ENCODE data around the gene DNAJC15. TPM values are rescaled to one million over a fixed set of nuclear protein-coding genes. Genes with fewer than 3 reads are reported as not detected.

DNAJC15 gene
- total RNA-seq, 2 experiments from 2014 or later, result 8.9 to 10.6 TPM

DNA sequence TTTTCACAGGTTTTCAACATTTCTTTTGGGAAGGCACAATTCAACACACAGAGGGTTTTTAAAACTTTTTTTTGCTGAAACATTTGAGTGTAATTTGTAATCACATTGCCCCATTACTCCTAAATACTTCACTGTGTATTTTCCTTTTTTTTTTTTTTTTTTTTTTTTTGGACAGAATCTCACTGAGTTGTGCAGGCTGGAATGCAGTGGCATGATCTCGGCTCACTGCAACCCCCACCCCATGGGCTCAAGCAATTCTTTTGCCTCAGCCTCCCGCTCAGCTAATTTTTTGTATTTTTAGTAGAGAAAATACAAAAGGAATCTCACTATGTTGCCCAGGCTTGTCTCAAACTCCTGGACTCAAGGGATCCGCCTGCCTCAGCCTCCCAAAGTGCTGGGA is 14.8 kb upstream of the DNAJC15 start:
- no peak overlapping the region for H3K4me3 Mint-ChIP-seq
- DNase-seq, result no peak
- no peak overlapping the region for H3K27ac Mint-ChIP-seq
- H3K36me3 Mint-ChIP-seq (ENCODE audit: low read depth), result no peaks in the 10 kb centered on the region
- no peak for ATAC-seq
- intact Hi-C loops (cut with micrococcal nuclease), result no loop called here
- TF ChIP-seq, protein P1, sequence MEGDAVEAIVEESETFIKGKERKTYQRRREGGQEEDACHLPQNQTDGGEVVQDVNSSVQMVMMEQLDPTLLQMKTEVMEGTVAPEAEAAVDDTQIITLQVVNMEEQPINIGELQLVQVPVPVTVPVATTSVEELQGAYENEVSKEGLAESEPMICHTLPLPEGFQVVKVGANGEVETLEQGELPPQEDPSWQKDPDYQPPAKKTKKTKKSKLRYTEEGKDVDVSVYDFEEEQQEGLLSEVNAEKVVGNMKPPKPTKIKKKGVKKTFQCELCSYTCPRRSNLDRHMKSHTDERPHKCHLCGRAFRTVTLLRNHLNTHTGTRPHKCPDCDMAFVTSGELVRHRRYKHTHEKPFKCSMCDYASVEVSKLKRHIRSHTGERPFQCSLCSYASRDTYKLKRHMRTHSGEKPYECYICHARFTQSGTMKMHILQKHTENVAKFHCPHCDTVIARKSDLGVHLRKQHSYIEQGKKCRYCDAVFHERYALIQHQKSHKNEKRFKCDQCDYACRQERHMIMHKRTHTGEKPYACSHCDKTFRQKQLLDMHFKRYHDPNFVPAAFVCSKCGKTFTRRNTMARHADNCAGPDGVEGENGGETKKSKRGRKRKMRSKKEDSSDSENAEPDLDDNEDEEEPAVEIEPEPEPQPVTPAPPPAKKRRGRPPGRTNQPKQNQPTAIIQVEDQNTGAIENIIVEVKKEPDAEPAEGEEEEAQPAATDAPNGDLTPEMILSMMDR (IDR thresholded peaks at IDR 0.05), result no peak
- CTCF ChIA-PET, result no interaction called here
- no peaks in the 10 kb centered on the region for H3K4me1 Mint-ChIP-seq (ENCODE audit: low read depth)
- POLR2A ChIA-PET, result no interaction called here
- no peaks in the 10 kb centered on the region for H3K9me3 Mint-ChIP-seq
- peaks cover 1% of the 10 kb centered on the region for H3K27me3 Mint-ChIP-seq

DNA sequence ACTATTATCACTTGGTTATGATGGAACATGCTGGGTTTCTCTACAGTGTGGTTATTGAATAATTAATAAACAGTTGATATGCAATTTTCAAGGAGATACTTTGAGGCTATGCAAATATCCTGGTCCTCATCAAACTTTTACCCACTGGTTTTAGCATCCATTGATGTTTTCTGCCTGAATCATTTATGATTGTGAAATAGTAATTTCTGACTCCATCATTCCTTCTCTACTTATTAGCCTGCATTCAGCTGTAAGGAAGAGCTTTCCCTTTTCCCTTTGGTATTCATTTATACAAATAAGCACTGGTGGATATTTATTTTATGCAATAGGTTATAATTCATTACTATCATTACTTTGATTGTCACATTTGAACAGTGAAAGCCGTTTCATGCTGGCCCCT is 13.9 kb upstream of the DNAJC15 start:
- no peaks in the 10 kb centered on the region for H3K4me1 Mint-ChIP-seq (ENCODE audit: low read depth)

DNA sequence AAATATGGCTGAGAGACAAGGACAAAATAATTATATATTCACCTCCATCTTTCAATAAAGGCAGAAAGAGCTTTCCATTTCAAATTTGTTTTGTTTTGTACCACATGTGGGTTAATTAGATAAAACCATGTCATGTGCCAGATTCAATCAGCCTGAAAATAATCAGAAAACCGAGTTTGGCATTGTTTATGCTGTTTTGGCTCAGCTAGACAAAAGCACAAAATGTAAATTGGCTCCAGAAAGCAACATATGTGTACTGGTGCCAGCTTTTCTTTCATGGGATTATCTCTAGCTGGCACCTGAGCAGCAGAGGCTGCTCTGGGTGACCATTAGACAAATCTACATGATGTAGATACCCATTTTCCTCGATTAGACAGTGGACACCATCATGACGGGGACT is 9.2 kb upstream of the DNAJC15 start:
- DNase-seq, result no peak
- POLR2A ChIA-PET, result interaction anchor here (1.1 kb wide), 1 partner anchor 22 kb away, joined by 4 read pairs; the partner anchor contains the start of gene EPSTI1
- H3K9me3 Mint-ChIP-seq, result no peaks in the 10 kb centered on the region
- ATAC-seq, result no peak
- CTCF ChIA-PET, result interaction anchor here (1.0 kb wide), 1 partner anchor 9 kb away, joined by 4 read pairs; the partner anchor contains the start of gene DNAJC15
- no peaks in the 10 kb centered on the region for H3K27me3 Mint-ChIP-seq
- no peaks in the 10 kb centered on the region for H3K36me3 Mint-ChIP-seq (ENCODE audit: low read depth)
- H3K27ac Mint-ChIP-seq, result no peak overlapping the region
- H3K4me1 Mint-ChIP-seq (ENCODE audit: low read depth), result no peaks in the 10 kb centered on the region
- H3K4me3 Mint-ChIP-seq, result no peak overlapping the region
- intact Hi-C loops (cut with micrococcal nuclease), result no loop called here
- TF ChIP-seq, protein P1 (IDR thresholded peaks at IDR 0.05), result no peak

More for the DNA sequence above, 13.9 kb upstream of the DNAJC15 start:
- intact Hi-C loops (cut with micrococcal nuclease), result no loop called here
- Mint-ChIP-seq H3K36me3 (ENCODE audit: low read depth) (no peaks in the 10 kb centered on the region), H3K4me3 (no peak overlapping the region), H3K9me3 (no peaks in the 10 kb centered on the region), H3K27ac (no peak overlapping the region), H3K27me3 (peaks cover 1% of the 10 kb centered on the region)
- DNase-seq, result no peak
- ATAC-seq, result no peak
- TF ChIP-seq, protein P1 (IDR thresholded peaks at IDR 0.05), result no peak
- ChIA-PET CTCF (no interaction called here), POLR2A (no interaction called here)

DNA sequence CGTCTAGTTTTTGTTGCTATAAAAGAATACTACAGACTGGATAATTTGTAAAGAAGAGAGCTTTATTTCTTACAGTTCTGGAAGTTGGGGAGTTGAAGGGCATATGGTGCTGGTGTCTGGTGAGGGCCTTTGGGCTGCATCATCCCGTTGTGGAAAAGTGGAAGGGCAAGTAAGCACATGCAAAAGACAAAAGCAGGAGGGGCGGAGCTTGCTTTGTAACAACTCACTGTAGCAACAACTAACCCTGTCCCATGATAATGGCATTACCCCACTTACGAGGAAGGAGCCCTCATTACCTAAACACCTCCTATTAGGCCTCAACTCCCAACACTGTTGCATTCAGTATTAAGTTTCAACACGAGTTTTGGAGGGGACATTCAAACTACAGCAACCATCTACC is 7.2 kb upstream of the DNAJC15 start:
- Mint-ChIP-seq H3K36me3 (ENCODE audit: low read depth) (no peaks in the 10 kb centered on the region), H3K9me3 (no peaks in the 10 kb centered on the region), H3K27ac (no peak overlapping the region), H3K4me3 (no peak overlapping the region), H3K4me1 (ENCODE audit: low read depth) (no peaks in the 10 kb centered on the region), H3K27me3 (no peaks in the 10 kb centered on the region)
- DNase-seq (no peak), ATAC-seq (no peak)
- TF ChIP-seq, protein P1 (IDR thresholded peaks at IDR 0.05), result no peak
- CTCF ChIA-PET, result no interaction called here
- intact Hi-C loops (cut with micrococcal nuclease), result no loop called here
- POLR2A ChIA-PET, result no interaction called here

DNA sequence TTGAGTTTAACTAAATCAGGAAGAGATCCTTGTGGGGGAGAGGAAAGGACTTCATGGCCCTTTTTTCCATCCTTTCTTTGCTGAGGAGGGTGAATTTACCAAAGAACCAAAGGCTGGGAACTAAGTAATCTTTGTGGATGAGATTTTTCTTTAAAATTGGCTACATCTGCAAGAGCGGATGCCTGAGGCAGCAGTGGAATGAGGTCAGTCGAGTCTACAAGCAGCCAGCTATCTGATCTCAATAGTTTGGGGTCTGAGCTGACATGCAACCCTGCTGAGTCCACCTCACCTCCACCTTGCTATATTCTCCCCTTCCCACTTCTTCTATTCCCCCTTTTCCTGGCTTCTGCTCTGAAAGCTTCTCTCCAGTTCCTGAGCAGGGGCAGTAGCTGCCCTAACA is 3.6 kb upstream of the DNAJC15 start:
- no peak overlapping the region for H3K4me3 Mint-ChIP-seq
- POLR2A ChIA-PET, result no interaction called here
- H3K27ac Mint-ChIP-seq, result no peak overlapping the region
- H3K27me3 Mint-ChIP-seq, result no peaks in the 10 kb centered on the region
- H3K36me3 Mint-ChIP-seq (ENCODE audit: low read depth), result peaks cover under 1% of the 10 kb centered on the region
- DNase-seq (no peak), ATAC-seq (no peak)
- no peaks in the 10 kb centered on the region for H3K9me3 Mint-ChIP-seq
- TF ChIP-seq, protein P1 (IDR thresholded peaks at IDR 0.05), result no peak
- intact Hi-C loops (cut with micrococcal nuclease), result no loop called here
- peaks cover 9% of the 10 kb centered on the region for H3K4me1 Mint-ChIP-seq (ENCODE audit: low read depth)
- CTCF ChIA-PET, result no interaction called here

All from activated CD8-positive, alpha-beta T cell treated with anti-CD3 and anti-CD28 coated beads for 36 hours (primary cell).